MCF 10A (cell line): ENCODE measurements around the gene PNMT. TPM values are rescaled to one million over a fixed set of nuclear protein-coding genes. Genes with fewer than 3 reads are reported as not detected.

Experiments used
- BruUV-seq: library from RNA; stranded (reverse); fragments of 400-500 nt; replicated peaks from 2 replicates; lab custom pipeline; 2021; lab: Mats Ljungman, UMichigan
- CTCF ChIA-PET: fragments of 300-600 bp; sonication (Branson Sonifier 250); formaldehyde crosslinking; extraction: SDS; loops from one replicate; lab custom pipeline; 2021; ENCODE audit warnings: antibody characterized with exemption, inconsistent platforms; lab: Yijun Ruan, JAX
- POLR2A ChIA-PET: fragments of 300-600, 350-650 bp; sonication (Branson Sonifier 250); formaldehyde crosslinking; extraction: SDS; loops from one replicate; lab custom pipeline; 2020; ENCODE audit warnings: antibody characterized with exemption, inconsistent platforms; lab: Yijun Ruan, JAX
- DNase-seq: peaks from one replicate; pipeline ENCODE4 v3.0.0-alpha.2; 2018; ENCODE audit not compliant: unreplicated experiment
- H3K27ac Mint-ChIP-seq: one replicate; pipeline ENCODE4 v1.8.0; 2022; ENCODE audit warnings: mild to moderate bottlenecking, low read depth, mixed read lengths; ENCODE audit not compliant: unreplicated experiment
- H3K27me3 Mint-ChIP-seq: one replicate; pipeline ENCODE4 v1.8.0; 2022; ENCODE audit warnings: mixed read lengths; ENCODE audit not compliant: insufficient read depth, unreplicated experiment
- H3K36me3 Mint-ChIP-seq: one replicate; pipeline ENCODE4 v1.8.0; 2022; ENCODE audit warnings: mild to moderate bottlenecking, moderate library complexity, mixed read lengths; ENCODE audit not compliant: insufficient read depth, unreplicated experiment
- H3K4me1 Mint-ChIP-seq: one replicate; pipeline ENCODE4 v1.8.0; 2022; ENCODE audit warnings: mixed read lengths; ENCODE audit not compliant: insufficient read depth, unreplicated experiment
- H3K4me3 Mint-ChIP-seq: one replicate; pipeline ENCODE4 v1.8.0; 2022; ENCODE audit warnings: mild to moderate bottlenecking, moderate library complexity, mixed read lengths; ENCODE audit not compliant: unreplicated experiment
- H3K9me3 Mint-ChIP-seq: one replicate; pipeline ENCODE4 v1.8.0; 2022; ENCODE audit warnings: mixed read lengths; ENCODE audit not compliant: unreplicated experiment
- CTCF ChIP-seq: fragments of 200-600 bp; IDR thresholded peaks from one replicate; pipeline ENCODE4 v1.8.0; 2022; ENCODE audit warnings: antibody characterized with exemption, mild to moderate bottlenecking; ENCODE audit not compliant: unreplicated experiment
- intact Hi-C: fragments of 100-400 bp; cut with micrococcal nuclease; formaldehyde crosslinking; loops from 2 replicates; pipeline ENCODE4 v1.14.1; 2022
- total RNA-seq: library from RNA; stranded (reverse); gene quantifications from 2 replicates; pipeline ENCODE4 v1.2.3, GENCODE V29; 2022

The PNMT gene
- total RNA-seq, 1 experiment from 2014 or later = not detected

DNA sequence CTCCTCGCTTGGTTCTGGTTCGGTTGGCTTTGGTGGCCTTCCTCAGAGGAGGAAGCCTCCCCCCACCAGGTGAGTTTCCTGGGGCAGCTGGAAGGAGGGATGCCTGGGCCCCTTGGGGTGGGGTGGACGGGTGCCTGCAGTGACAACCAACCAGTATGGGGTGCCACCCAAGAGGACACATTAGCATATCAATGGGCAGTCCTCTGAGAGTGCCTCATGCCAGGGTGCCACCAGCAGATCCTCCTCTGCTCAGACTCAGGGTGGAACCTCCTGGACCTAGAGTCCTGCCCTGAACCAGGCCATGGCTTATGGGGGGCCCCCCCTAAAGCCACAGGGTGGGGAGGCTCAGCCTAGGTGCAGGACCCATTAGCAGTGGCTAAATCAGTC lies 38.8 kb upstream of the PNMT start:
- Mint-ChIP-seq H3K36me3 (no peaks in the 10 kb centered on the region), H3K27me3 (peaks cover 37% of the 10 kb centered on the region), H3K27ac (no peak overlapping the region), H3K4me3 (no peak overlapping the region), H3K4me1 (peaks cover 3% of the 10 kb centered on the region), H3K9me3 (no peaks in the 10 kb centered on the region)
- BruUV-seq = no TSS peak
- TF ChIP-seq CTCF = no peak
- no peak for DNase-seq
- intact Hi-C loops = no loop called here
- POLR2A ChIA-PET = interaction anchor here (0.7 kb wide), 1 partner anchor 508 kb away, joined by 3 read pairs; no protein-coding TSS in a partner anchor
- CTCF ChIA-PET = interaction anchor here (0.7 to 2.2 kb wide), 4 partner anchors 9 to 1303 kb away, joined by 3 to 13 read pairs (median 4); no protein-coding TSS in a partner anchor

- ChIA-PET POLR2A (interaction anchor here (0.6 kb wide), 1 partner anchor 8 kb away, joined by 3 read pairs; no protein-coding TSS in a partner anchor), CTCF (interaction anchor here (0.7 to 2.2 kb wide), 4 partner anchors 10 to 1304 kb away, joined by 3 to 13 read pairs (median 4); partner anchors contain the start of gene MIEN1)
- Mint-ChIP-seq H3K4me3 (no peak overlapping the region), H3K27ac (no peak overlapping the region), H3K27me3 (peaks cover 37% of the 10 kb centered on the region), H3K4me1 (peaks cover 3% of the 10 kb centered on the region), H3K36me3 (no peaks in the 10 kb centered on the region), H3K9me3 (no peaks in the 10 kb centered on the region)
- no TSS peak for BruUV-seq
- peak; percentile 27 for DNase-seq
- intact Hi-C loops = no loop called here
- TF ChIP-seq CTCF = no peak
These were observed 38.4 kb upstream of the PNMT start for GRCh38 chr17:39629898-39630297.

- H3K4me1 Mint-ChIP-seq = no peaks in the 10 kb centered on the region
- peak; percentile 53 for DNase-seq
These were observed 36.9 kb upstream of the PNMT start for GRCh38 chr17:39631403-39631802.

More at GRCh38 chr17:39631403-39631802, 36.9 kb upstream of the PNMT start:
- intact Hi-C loops = no loop called here
- Mint-ChIP-seq H3K27me3 (peaks cover 27% of the 10 kb centered on the region), H3K27ac (no peak overlapping the region), H3K4me3 (no peak overlapping the region), H3K36me3 (no peaks in the 10 kb centered on the region), H3K9me3 (no peaks in the 10 kb centered on the region)
- BruUV-seq = no TSS peak
- POLR2A ChIA-PET = interaction anchor here (1.5 kb wide), 1 partner anchor 13 kb away, joined by 3 read pairs; no protein-coding TSS in a partner anchor
- CTCF ChIA-PET = interaction anchor here (0.6 to 9.9 kb wide), 5 partner anchors 10 to 279 kb away, joined by 3 to 146 read pairs (median 4); no protein-coding TSS in a partner anchor
- TF ChIP-seq CTCF = no peak
